Anterior cingulate cortex (tissue), 58 donors: ENCODE results near the gene ZNF573.

Experiments
- DNase-seq, 58 donors: peaks; one replicate each; lab custom pipeline; 2025; lab: John Stamatoyannopoulos, UW

The ZNF573 gene

GRCh38 chr19:37698216-37698615 is 81.2 kb downstream of the ZNF573 start:
- DNase-seq = no peak

DNA sequence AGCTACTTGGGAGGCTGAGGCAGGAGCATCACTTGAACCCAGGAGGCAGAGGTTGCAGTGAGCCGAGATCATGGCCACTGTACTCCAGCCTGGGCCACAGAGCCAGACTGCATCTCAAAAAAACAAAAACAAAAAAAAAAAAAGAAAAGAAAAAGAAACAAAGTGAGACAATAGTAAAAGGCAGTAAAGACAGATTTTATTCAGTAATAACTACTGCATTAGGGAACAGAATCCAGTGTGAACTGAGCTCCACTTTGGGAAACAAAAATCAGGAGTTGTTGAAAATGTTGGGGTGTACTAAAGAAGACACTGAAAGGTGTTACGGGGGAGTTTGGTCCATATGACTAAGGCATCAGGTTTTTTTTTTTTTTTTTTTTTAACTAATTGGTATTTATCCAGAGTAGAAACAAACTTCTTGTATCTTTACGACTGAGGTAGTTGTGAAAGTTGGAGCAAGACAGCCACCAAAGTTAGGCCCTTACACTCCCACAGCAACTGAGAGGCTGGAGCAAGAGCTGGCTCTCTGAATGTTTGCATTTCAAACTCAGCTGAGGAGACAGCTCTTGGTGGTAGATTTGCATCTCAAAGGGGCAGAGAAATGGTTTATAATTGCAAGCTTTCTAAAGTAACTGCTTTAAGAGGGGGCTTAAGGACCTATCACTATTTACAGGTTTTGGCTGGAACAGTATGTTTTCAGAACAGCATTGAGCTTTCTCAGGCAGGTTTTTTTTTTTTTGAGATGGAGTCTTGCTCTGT is 84.1 kb downstream of the ZNF573 start:
- no peak for DNase-seq

GRCh38 chr19:37692956-37693620 is 86.3 kb downstream of the ZNF573 start:
- DNase-seq = peak in 27 of 58 donors; percentile 0 to 75 (median 11)

GRCh38 chr19:37691881-37692504 is 87.4 kb downstream of the ZNF573 start:
- peak; percentile 28 to 91 (median 82) for DNase-seq
